Ishikawa (cell line): Measurements from ENCODE around the gene ACKR3.

Experiments used
- CEBPB ChIP-seq: IDR thresholded peaks from 2 replicates; pipeline ENCODE4 v1.6.1; 2012
- EGR1 ChIP-seq: IDR thresholded peaks from 2 replicates; pipeline ENCODE4 v1.6.1; 2012
- TCF12 ChIP-seq: IDR thresholded peaks from 2 replicates; pipeline ENCODE4 v1.6.1; 2012; ENCODE audit warnings: low read depth
- YY1 ChIP-seq: IDR thresholded peaks from 2 replicates; pipeline ENCODE4 v1.6.1; 2012; ENCODE audit warnings: low read depth
- TF ChIP-seq, protein P1 (sequence below): IDR thresholded peaks from 2 replicates; pipeline ENCODE4 v1.6.1; 2012
- TF ChIP-seq, protein P2 (sequence below): IDR thresholded peaks from 2 replicates; pipeline ENCODE4 v1.6.1; 2012

DNA sequence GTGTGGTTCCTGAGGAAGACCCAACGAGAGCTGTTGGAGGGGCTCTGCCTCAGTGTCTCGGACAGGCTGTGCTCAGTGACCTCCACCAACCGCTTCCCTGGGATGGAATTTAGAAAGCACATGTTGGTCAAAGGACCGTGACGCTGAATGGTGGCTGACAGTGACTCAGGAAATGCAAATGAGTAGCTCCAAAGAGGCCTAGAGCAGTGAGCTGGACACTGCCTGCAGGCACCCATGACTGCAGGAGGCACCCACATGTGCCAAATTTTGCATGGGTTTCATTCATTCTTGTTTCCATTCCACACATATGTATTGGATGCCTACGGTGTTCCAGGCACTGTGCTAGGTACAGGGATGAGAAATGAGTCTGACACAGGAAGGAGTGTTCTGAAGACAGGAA is 46.4 kb downstream of the ACKR3 start:
- TF ChIP-seq CEBPB (no peak), TCF12 (no peak), YY1 (no peak), EGR1 (no peak)
- TF ChIP-seq, protein P1, sequence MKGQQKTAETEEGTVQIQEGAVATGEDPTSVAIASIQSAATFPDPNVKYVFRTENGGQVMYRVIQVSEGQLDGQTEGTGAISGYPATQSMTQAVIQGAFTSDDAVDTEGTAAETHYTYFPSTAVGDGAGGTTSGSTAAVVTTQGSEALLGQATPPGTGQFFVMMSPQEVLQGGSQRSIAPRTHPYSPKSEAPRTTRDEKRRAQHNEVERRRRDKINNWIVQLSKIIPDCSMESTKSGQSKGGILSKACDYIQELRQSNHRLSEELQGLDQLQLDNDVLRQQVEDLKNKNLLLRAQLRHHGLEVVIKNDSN: no peak
- TF ChIP-seq, protein P2, sequence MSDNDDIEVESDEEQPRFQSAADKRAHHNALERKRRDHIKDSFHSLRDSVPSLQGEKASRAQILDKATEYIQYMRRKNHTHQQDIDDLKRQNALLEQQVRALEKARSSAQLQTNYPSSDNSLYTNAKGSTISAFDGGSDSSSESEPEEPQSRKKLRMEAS: no peak
